ENCODE data around the gene EDARADD. TPM values are rescaled to one million over a fixed set of nuclear protein-coding genes. Genes with fewer than 3 reads are reported as not detected.

The EDARADD gene
- total and polyA plus RNA-seq, 2 of the 13 experiments (the other 11 are each of a cell fraction or from before 2014, with no cell fraction given), result 0.03 TPM; not detected in 1

- peak; percentile 54 to 67; a peak in 3 of 4 replicates for TF ChIP-seq HMGXB4 (CRISPR knock-in tag; IDR thresholded peaks at IDR 0.05; ENCODE audit: borderline replicate concordance in 1 of 2, low read depth in 1 of 2)
- no peak for TF ChIP-seq REXO4 (CRISPR knock-in tag; IDR thresholded peaks at IDR 0.05; ENCODE audit: borderline replicate concordance)
- no peak for TF ChIP-seq ZNF224 (CRISPR knock-in tag; IDR thresholded peaks at IDR 0.05)
- TF ChIP-seq SP1 (IDR thresholded peaks at IDR 0.05), result no peak
- TF ChIP-seq SP1 (CRISPR knock-in tag; IDR thresholded peaks at IDR 0.05), result no peak
- 0 out of 2 replicates have a peak, but pooled peaks have one; percentile 24 for TF ChIP-seq ZNF230 (CRISPR knock-in tag; IDR thresholded peaks at IDR 0.05)
- TF ChIP-seq ZNF205 (CRISPR knock-in tag; IDR thresholded peaks at IDR 0.05), result no peak
- TF ChIP-seq XBP1 (CRISPR knock-in tag; IDR thresholded peaks at IDR 0.05), result no peak
- TF ChIP-seq ATM (IDR thresholded peaks at IDR 0.05; ENCODE audit: borderline replicate concordance), result no peak
- peak; percentile 90 for TF ChIP-seq SAP130 (CRISPR knock-in tag; IDR thresholded peaks at IDR 0.05; ENCODE audit: low read depth)
- TF ChIP-seq SRY (CRISPR knock-in tag; IDR thresholded peaks at IDR 0.05), result no peak
- TF ChIP-seq RFX3 (CRISPR knock-in tag; IDR thresholded peaks at IDR 0.05), result no peak
- TF ChIP-seq, protein P1, sequence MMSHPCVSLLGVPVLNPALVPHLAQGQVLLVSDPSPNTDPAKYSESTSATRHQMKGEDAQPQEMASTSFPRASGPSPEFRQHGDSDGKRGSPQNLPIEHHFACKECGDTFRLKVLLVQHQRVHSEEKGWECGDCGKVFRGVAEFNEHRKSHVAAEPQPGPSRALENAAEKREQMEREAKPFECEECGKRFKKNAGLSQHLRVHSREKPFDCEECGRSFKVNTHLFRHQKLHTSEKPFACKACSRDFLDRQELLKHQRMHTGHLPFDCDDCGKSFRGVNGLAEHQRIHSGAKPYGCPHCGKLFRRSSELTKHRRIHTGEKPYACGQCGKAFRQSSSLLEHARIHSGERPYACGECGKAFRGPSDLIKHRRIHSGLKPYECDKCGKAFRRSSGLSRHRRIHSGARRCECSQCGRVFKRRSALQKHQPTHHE (CRISPR knock-in tag; IDR thresholded peaks at IDR 0.05; ENCODE audit: borderline replicate concordance), result no peak; the same call in 1 of the 2 replicates
- TF ChIP-seq SCMH1 (CRISPR knock-in tag; IDR thresholded peaks at IDR 0.05; ENCODE audit: borderline replicate concordance), result no peak
- TF ChIP-seq, protein P2, sequence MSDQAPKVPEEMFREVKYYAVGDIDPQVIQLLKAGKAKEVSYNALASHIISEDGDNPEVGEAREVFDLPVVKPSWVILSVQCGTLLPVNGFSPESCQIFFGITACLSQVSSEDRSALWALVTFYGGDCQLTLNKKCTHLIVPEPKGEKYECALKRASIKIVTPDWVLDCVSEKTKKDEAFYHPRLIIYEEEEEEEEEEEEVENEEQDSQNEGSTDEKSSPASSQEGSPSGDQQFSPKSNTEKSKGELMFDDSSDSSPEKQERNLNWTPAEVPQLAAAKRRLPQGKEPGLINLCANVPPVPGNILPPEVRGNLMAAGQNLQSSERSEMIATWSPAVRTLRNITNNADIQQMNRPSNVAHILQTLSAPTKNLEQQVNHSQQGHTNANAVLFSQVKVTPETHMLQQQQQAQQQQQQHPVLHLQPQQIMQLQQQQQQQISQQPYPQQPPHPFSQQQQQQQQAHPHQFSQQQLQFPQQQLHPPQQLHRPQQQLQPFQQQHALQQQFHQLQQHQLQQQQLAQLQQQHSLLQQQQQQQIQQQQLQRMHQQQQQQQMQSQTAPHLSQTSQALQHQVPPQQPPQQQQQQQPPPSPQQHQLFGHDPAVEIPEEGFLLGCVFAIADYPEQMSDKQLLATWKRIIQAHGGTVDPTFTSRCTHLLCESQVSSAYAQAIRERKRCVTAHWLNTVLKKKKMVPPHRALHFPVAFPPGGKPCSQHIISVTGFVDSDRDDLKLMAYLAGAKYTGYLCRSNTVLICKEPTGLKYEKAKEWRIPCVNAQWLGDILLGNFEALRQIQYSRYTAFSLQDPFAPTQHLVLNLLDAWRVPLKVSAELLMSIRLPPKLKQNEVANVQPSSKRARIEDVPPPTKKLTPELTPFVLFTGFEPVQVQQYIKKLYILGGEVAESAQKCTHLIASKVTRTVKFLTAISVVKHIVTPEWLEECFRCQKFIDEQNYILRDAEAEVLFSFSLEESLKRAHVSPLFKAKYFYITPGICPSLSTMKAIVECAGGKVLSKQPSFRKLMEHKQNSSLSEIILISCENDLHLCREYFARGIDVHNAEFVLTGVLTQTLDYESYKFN (CRISPR knock-in tag; conservative IDR thresholded peaks at IDR 0.05), result no peak
- TF ChIP-seq NR2F2 (IDR thresholded peaks at IDR 0.05; ENCODE audit: borderline replicate concordance, low read depth), result no peak
- no peak for TF ChIP-seq REPIN1 (CRISPR knock-in tag; IDR thresholded peaks at IDR 0.05; ENCODE audit: borderline replicate concordance, low read depth)
- TF ChIP-seq ZBTB8A (CRISPR knock-in tag; IDR thresholded peaks at IDR 0.05; ENCODE audit: borderline replicate concordance, low read depth), result no peak
- no peak for TF ChIP-seq NFATC3 (CRISPR knock-in tag; IDR thresholded peaks at IDR 0.05)
- peak; percentile 86 for TF ChIP-seq ZNF772 (CRISPR knock-in tag; IDR thresholded peaks at IDR 0.05)
- peak; percentile 61 for TF ChIP-seq ELF3 (CRISPR knock-in tag; IDR thresholded peaks at IDR 0.05)
- TF ChIP-seq SP2 (CRISPR knock-in tag; IDR thresholded peaks at IDR 0.05), result no peak; the same call in 1 of the 2 replicates
- no peak for TF ChIP-seq NFYB (CRISPR knock-in tag; IDR thresholded peaks at IDR 0.05)
- no peak for TF ChIP-seq HIVEP1 (CRISPR knock-in tag; IDR thresholded peaks at IDR 0.05)
- TF ChIP-seq SUZ12 (IDR thresholded peaks at IDR 0.05; ENCODE audit: low read depth, low read length), result no peak
- no peak; the same call in 1 of the 2 replicates for TF ChIP-seq REL (CRISPR knock-in tag; conservative IDR thresholded peaks at IDR 0.05)
- no peak for TF ChIP-seq ARNT (IDR thresholded peaks at IDR 0.05)
Observed at GRCh38 chr1:236524142-236524894, 130.2 kb downstream of the EDARADD start (continued).

Measured in HepG2 (cell line).